K562 (cell line): ENCODE measurements around the gene FAM114A2. TPM values are rescaled to one million over a fixed set of nuclear protein-coding genes. Genes with fewer than 3 reads are reported as not detected.

Experiments
- HIVEP1 ChIP-seq: fragments of 250-450 bp; sonication (Bioruptor Pico); IDR thresholded peaks from 2 replicates; pipeline ENCODE4 v1.4.0; 2020; ENCODE audit warnings: mild to moderate bottlenecking
- HNRNPUL1 ChIP-seq: fragments of 200-400 bp; formaldehyde crosslinking; IDR thresholded peaks from 2 replicates; pipeline ENCODE4 v1.6.1; 2017; ENCODE audit warnings: low read length
- MTA2 ChIP-seq: fragments of 450-650 bp; IDR thresholded peaks from 2 replicates; pipeline ENCODE4 v1.6.1; 2016; ENCODE audit warnings: low read depth
- NBN ChIP-seq: fragments of 450-650 bp; IDR thresholded peaks from 2 replicates; pipeline ENCODE4 v1.6.1; 2016; ENCODE audit warnings: low read depth, mild to moderate bottlenecking
- RNF2 ChIP-seq: sonication (generic); IDR thresholded peaks from 2 replicates; pipeline ENCODE4 v1.6.1; 2016
- RUNX1 ChIP-seq: sonication (generic); IDR thresholded peaks from 2 replicates; pipeline ENCODE4 v1.6.1; 2016; ENCODE audit warnings: antibody characterized with exemption, low read depth
- SMARCE1 ChIP-seq: fragments of 450-650 bp; IDR thresholded peaks from 2 replicates; pipeline ENCODE4 v1.7.1; 2016; ENCODE audit warnings: mild to moderate bottlenecking
- SPI1 ChIP-seq: IDR thresholded peaks from 2 replicates; pipeline ENCODE4 v1.6.1; 2011; ENCODE audit warnings: low read depth, low read length, control low read depth, borderline replicate concordance
- SRSF9 ChIP-seq: fragments of 200-400 bp; formaldehyde crosslinking; IDR thresholded peaks from 2 replicates; pipeline ENCODE4 v1.6.1; 2017; ENCODE audit warnings: low read depth, low read length, borderline replicate concordance
- U2AF1 ChIP-seq: fragments of 200-400 bp; formaldehyde crosslinking; optimal IDR thresholded peaks from 2 replicates; pipeline ENCODE3; 2017; ENCODE audit warnings: mild to moderate bottlenecking, low read depth, low read length, moderate library complexity
- XRCC4 ChIP-seq: IDR thresholded peaks from one replicate; pipeline ENCODE4 v1.6.1; 2011; ENCODE audit not compliant: insufficient read depth, insufficient read length; ENCODE audit errors: extremely low read depth
- XRCC5 ChIP-seq: fragments of 200-400 bp; formaldehyde crosslinking; IDR thresholded peaks from 2 replicates; pipeline ENCODE4 v1.6.1; 2017; ENCODE audit warnings: low read depth, mild to moderate bottlenecking, low read length
- ZBTB8A ChIP-seq: fragments of 450-650 bp; IDR thresholded peaks from 2 replicates; pipeline ENCODE4 v1.6.1; 2018; ENCODE audit warnings: mild to moderate bottlenecking, moderate library complexity; ENCODE audit not compliant: partially characterized antibody
- ZNF174 ChIP-seq: fragments of 250-450 bp; sonication (Bioruptor Pico); IDR thresholded peaks from 2 replicates; pipeline ENCODE4 v1.4.0; 2020; ENCODE audit warnings: mild to moderate bottlenecking
- ZNF445 ChIP-seq: fragments of 250-450 bp; sonication (Bioruptor Pico); IDR thresholded peaks from 2 replicates; pipeline ENCODE4 v1.4.0; 2020; ENCODE audit warnings: low read depth, mild to moderate bottlenecking, moderate library complexity
- ZNF707 ChIP-seq: fragments of 250-450 bp; sonication (Bioruptor Pico); conservative IDR thresholded peaks from 2 replicates; pipeline ENCODE4 v1.8.0; 2022; ENCODE audit warnings: inconsistent platforms, mild to moderate bottlenecking, moderate library complexity
- ZNF766 ChIP-seq: fragments of 200-800 bp; sonication (Bioruptor generic); conservative IDR thresholded peaks from 2 replicates; pipeline ENCODE4 v1.6.1; 2016; ENCODE audit warnings: missing genetic modification characterization, missing compliant biosample characterization
- ZNF79 ChIP-seq: fragments of 250-450 bp; sonication (Bioruptor Pico); IDR thresholded peaks from 2 replicates; pipeline ENCODE4 v1.4.0; 2020; ENCODE audit warnings: low read depth, mild to moderate bottlenecking, moderate library complexity
- ZZZ3 ChIP-seq: fragments of 450-650 bp; IDR thresholded peaks from 2 replicates; pipeline ENCODE4 v1.6.1; 2016; ENCODE audit warnings: antibody characterized with exemption, mild to moderate bottlenecking, moderate library complexity
- polyA plus RNA-seq, 8 experiments: library from polyadenylated mRNA; depleted of rRNA in 4 of 8; stranded (reverse) in 5 of 8; unstranded in 3 of 8; fragments of >200 nt; fragmentation: Nextera tagmentation in 2 of 8; fragmentation: Illumina TruSeq in 1 of 8; extraction: Ambion mirVana in 2 of 8; extraction: Trizol in 1 of 8; gene quantifications; 2 replicates each; pipeline versions ENCODE4 v1.2.1 to v1.2.3, GENCODE V29; 2011 to 2014; ENCODE audit warnings: inconsistent platforms in 1 of 8, missing spikeins in 1 of 8
- total RNA-seq, 7 experiments: library from RNA; depleted of rRNA in 6 of 7; stranded (reverse); fragments of >200 nt in 6 of 7; fragmentation: Illumina TruSeq in 2 of 7; extraction: Trizol in 2 of 7; gene quantifications; 2 replicates each; pipeline versions ENCODE4 v1.2.1 to v1.2.3, GENCODE V29; 2011 to 2021; ENCODE audit warnings: low replicate concordance in 1 of 7
- TF ChIP-seq, protein P1 (sequence below): sonication (generic); formaldehyde crosslinking; IDR thresholded peaks from 2 replicates; pipeline ENCODE4 v1.8.1; 2022; ENCODE audit warnings: missing genetic modification reagents
- TF ChIP-seq, protein P2 (sequence below), 3 experiments: IDR thresholded peaks in 2 of 3; conservative IDR thresholded peaks in 1 of 3; 2 replicates each; pipeline ENCODE4 v1.5.1; 2011 to 2012; ENCODE audit warnings: low read length in 3 of 3, mild to moderate bottlenecking in 3 of 3, control low read depth in 2 of 3, improper control_type of control experiment in 1 of 3, inconsistent platforms in 1 of 3, low read depth in 1 of 3, mixed read lengths in 1 of 3, moderate library complexity in 1 of 3; ENCODE audit not compliant: insufficient read depth in 2 of 3
- TF ChIP-seq, protein P3 (sequence below): fragments of 450-650 bp; IDR thresholded peaks from 2 replicates; pipeline ENCODE4 v1.6.1; 2017; ENCODE audit warnings: antibody characterized with exemption, mild to moderate bottlenecking

FAM114A2 gene
- total and polyA plus RNA-seq, 9 of the 15 experiments (the other 6 are each of a cell fraction or from before 2014, with no cell fraction given): 14.4 to 28.1 (median 21.2) TPM

DNA sequence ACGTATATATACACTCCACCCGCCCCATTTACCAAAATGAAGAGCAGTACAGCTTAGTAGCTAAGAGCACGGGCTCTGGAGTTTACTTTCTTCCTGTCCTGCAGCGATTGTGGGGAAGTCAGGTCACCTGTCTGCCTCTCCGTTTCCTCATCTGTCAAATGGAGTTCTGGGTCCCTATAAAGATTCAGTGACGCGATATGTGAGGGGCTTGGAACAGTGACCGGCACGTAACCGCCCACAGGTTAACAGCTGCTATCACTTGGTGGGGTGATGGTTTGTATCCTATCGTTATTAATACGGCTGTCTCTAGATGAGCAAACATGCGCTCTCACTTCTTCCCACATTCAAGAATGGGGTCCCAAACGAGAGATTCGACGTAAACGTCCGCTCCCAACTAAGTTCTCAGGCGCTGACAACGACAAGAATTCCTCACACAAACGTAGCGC, 426 bp downstream of the FAM114A2 start (continued):
- no peak for TF ChIP-seq ZNF445 (CRISPR knock-in tag)
- TF ChIP-seq RUNX1: no peak
- no peak for TF ChIP-seq RNF2
- TF ChIP-seq XRCC5: no peak
- TF ChIP-seq, protein P1, sequence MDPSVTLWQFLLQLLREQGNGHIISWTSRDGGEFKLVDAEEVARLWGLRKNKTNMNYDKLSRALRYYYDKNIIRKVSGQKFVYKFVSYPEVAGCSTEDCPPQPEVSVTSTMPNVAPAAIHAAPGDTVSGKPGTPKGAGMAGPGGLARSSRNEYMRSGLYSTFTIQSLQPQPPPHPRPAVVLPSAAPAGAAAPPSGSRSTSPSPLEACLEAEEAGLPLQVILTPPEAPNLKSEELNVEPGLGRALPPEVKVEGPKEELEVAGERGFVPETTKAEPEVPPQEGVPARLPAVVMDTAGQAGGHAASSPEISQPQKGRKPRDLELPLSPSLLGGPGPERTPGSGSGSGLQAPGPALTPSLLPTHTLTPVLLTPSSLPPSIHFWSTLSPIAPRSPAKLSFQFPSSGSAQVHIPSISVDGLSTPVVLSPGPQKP: no peak
- no peak for TF ChIP-seq XRCC4
- TF ChIP-seq HNRNPUL1: no peak
- 0 out of 2 replicates have a peak, but pooled peaks have one; percentile 42 for TF ChIP-seq ZNF174 (CRISPR knock-in tag)
- TF ChIP-seq ZZZ3: no peak
- TF ChIP-seq, protein P2, sequence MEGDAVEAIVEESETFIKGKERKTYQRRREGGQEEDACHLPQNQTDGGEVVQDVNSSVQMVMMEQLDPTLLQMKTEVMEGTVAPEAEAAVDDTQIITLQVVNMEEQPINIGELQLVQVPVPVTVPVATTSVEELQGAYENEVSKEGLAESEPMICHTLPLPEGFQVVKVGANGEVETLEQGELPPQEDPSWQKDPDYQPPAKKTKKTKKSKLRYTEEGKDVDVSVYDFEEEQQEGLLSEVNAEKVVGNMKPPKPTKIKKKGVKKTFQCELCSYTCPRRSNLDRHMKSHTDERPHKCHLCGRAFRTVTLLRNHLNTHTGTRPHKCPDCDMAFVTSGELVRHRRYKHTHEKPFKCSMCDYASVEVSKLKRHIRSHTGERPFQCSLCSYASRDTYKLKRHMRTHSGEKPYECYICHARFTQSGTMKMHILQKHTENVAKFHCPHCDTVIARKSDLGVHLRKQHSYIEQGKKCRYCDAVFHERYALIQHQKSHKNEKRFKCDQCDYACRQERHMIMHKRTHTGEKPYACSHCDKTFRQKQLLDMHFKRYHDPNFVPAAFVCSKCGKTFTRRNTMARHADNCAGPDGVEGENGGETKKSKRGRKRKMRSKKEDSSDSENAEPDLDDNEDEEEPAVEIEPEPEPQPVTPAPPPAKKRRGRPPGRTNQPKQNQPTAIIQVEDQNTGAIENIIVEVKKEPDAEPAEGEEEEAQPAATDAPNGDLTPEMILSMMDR (IDR thresholded peaks at IDR 0.05 in 2 of 3, conservative IDR thresholded peaks at IDR 0.05 in 1 of 3; ENCODE audit: insufficient read depth in 2 of 3, low read depth in 1 of 3, low read length in 3 of 3): no peak
- no peak for TF ChIP-seq MTA2
- TF ChIP-seq ZNF766 (CRISPR knock-in tag): no peak
- no peak for TF ChIP-seq ZNF79 (CRISPR knock-in tag)
- TF ChIP-seq ZBTB8A: no peak
- TF ChIP-seq HIVEP1 (CRISPR knock-in tag): no peak
- no peak for TF ChIP-seq SRSF9
- no peak for TF ChIP-seq ZNF707 (CRISPR knock-in tag)
- peak; percentile 61; the same call in 1 of the 2 replicates for TF ChIP-seq SPI1
- no peak for TF ChIP-seq NBN
- TF ChIP-seq SMARCE1: peak; percentile 48; the same call in 1 of the 2 replicates
- TF ChIP-seq, protein P3, sequence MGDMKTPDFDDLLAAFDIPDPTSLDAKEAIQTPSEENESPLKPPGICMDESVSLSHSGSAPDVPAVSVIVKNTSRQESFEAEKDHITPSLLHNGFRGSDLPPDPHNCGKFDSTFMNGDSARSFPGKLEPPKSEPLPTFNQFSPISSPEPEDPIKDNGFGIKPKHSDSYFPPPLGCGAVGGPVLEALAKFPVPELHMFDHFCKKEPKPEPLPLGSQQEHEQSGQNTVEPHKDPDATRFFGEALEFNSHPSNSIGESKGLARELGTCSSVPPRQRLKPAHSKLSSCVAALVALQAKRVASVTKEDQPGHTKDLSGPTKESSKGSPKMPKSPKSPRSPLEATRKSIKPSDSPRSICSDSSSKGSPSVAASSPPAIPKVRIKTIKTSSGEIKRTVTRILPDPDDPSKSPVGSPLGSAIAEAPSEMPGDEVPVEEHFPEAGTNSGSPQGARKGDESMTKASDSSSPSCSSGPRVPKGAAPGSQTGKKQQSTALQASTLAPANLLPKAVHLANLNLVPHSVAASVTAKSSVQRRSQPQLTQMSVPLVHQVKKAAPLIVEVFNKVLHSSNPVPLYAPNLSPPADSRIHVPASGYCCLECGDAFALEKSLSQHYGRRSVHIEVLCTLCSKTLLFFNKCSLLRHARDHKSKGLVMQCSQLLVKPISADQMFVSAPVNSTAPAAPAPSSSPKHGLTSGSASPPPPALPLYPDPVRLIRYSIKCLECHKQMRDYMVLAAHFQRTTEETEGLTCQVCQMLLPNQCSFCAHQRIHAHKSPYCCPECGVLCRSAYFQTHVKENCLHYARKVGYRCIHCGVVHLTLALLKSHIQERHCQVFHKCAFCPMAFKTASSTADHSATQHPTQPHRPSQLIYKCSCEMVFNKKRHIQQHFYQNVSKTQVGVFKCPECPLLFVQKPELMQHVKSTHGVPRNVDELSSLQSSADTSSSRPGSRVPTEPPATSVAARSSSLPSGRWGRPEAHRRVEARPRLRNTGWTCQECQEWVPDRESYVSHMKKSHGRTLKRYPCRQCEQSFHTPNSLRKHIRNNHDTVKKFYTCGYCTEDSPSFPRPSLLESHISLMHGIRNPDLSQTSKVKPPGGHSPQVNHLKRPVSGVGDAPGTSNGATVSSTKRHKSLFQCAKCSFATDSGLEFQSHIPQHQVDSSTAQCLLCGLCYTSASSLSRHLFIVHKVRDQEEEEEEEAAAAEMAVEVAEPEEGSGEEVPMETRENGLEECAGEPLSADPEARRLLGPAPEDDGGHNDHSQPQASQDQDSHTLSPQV: no peak
- TF ChIP-seq U2AF1: no peak
